Measurements from ENCODE around the gene CDH23.

CDH23 gene

GRCh38 chr10:71397296-71398212 lies 834 bp downstream of the CDH23 start:
- ChIA-PET POLR2A (no interaction called here), CTCF (interaction anchor here (0.5 to 1.0 kb wide), 3 partner anchors 173 to 341 kb away, joined by 3 to 6 read pairs (median 3); no protein-coding TSS in a partner anchor)
- DNase-seq (ENCODE audit: extremely low spot score) = peak; percentile 22
- TF ChIP-seq L3MBTL2 (conservative IDR thresholded peaks at IDR 0.05) (peak; percentile 61; the same call in 1 of the 2 replicates), ZNF384 (IDR thresholded peaks at IDR 0.05) (no peak)

- DNase-seq (ENCODE audit: extremely low spot score) = no peak
- TF ChIP-seq HDGF (IDR thresholded peaks at IDR 0.05; ENCODE audit: borderline replicate concordance) (no peak), BHLHE40 (IDR thresholded peaks at IDR 0.05; ENCODE audit: borderline replicate concordance) (no peak), ARNT (IDR thresholded peaks at IDR 0.05) (no peak), ELF4 (IDR thresholded peaks at IDR 0.05) (no peak), PKNOX1 (IDR thresholded peaks at IDR 0.05) (no peak), CTBP1 (IDR thresholded peaks at IDR 0.05; ENCODE audit: borderline replicate concordance) (no peak), LEF1 (IDR thresholded peaks at IDR 0.05; ENCODE audit: borderline replicate concordance) (no peak), FOXM1 (IDR thresholded peaks at IDR 0.05; ENCODE audit: borderline replicate concordance) (no peak), ZNF384 (IDR thresholded peaks at IDR 0.05) (no peak), SP1 (IDR thresholded peaks at IDR 0.05) (no peak), NFRKB (IDR thresholded peaks at IDR 0.05) (no peak), TARDBP (IDR thresholded peaks at IDR 0.05) (no peak), SUZ12 (IDR thresholded peaks at IDR 0.05) (no peak), FOXK2 (IDR thresholded peaks at IDR 0.05) (no peak), L3MBTL2 (conservative IDR thresholded peaks at IDR 0.05) (no peak), FOXA1 (IDR thresholded peaks at IDR 0.05) (no peak)
- POLR2A ChIA-PET = no interaction called here
- CTCF ChIA-PET = interaction anchor here (1.0 to 1.1 kb wide), 2 partner anchors 15 to 222 kb away, joined by 3 read pairs; no protein-coding TSS in a partner anchor
Measured at GRCh38 chr10:71398976-71399375, 2.3 kb downstream of the CDH23 start.

- no peak for DNase-seq (ENCODE audit: extremely low spot score)
- ChIA-PET POLR2A (no interaction called here), CTCF (no interaction called here)
- TF ChIP-seq FOXA1 (IDR thresholded peaks at IDR 0.05) (no peak), HDGF (IDR thresholded peaks at IDR 0.05; ENCODE audit: borderline replicate concordance) (no peak), CTBP1 (IDR thresholded peaks at IDR 0.05; ENCODE audit: borderline replicate concordance) (no peak), TARDBP (IDR thresholded peaks at IDR 0.05) (no peak), BHLHE40 (IDR thresholded peaks at IDR 0.05; ENCODE audit: borderline replicate concordance) (no peak), FOXM1 (IDR thresholded peaks at IDR 0.05; ENCODE audit: borderline replicate concordance) (no peak), L3MBTL2 (conservative IDR thresholded peaks at IDR 0.05) (no peak), NFRKB (IDR thresholded peaks at IDR 0.05) (no peak), FOXK2 (IDR thresholded peaks at IDR 0.05) (no peak), LEF1 (IDR thresholded peaks at IDR 0.05; ENCODE audit: borderline replicate concordance) (no peak), ELF4 (IDR thresholded peaks at IDR 0.05) (no peak), ARNT (IDR thresholded peaks at IDR 0.05) (no peak)
Measured at GRCh38 chr10:71399946-71400345, 3.2 kb downstream of the CDH23 start.

- ChIA-PET POLR2A (no interaction called here), CTCF (no interaction called here)
- TF ChIP-seq NFRKB (IDR thresholded peaks at IDR 0.05) (no peak), ELF4 (IDR thresholded peaks at IDR 0.05) (no peak), LEF1 (IDR thresholded peaks at IDR 0.05; ENCODE audit: borderline replicate concordance) (no peak), FOXK2 (IDR thresholded peaks at IDR 0.05) (no peak), SUZ12 (IDR thresholded peaks at IDR 0.05) (no peak), BHLHE40 (IDR thresholded peaks at IDR 0.05; ENCODE audit: borderline replicate concordance) (no peak), L3MBTL2 (conservative IDR thresholded peaks at IDR 0.05) (no peak), PKNOX1 (IDR thresholded peaks at IDR 0.05) (no peak), SP1 (IDR thresholded peaks at IDR 0.05) (no peak), ARNT (IDR thresholded peaks at IDR 0.05) (no peak)
- DNase-seq (ENCODE audit: extremely low spot score) = no peak
Measured at GRCh38 chr10:71401056-71401455, 4.3 kb downstream of the CDH23 start.

- POLR2A ChIA-PET = no interaction called here
- CTCF ChIA-PET = interaction anchor here (0.6 kb wide), 1 partner anchor 150 kb away, joined by 3 read pairs; no protein-coding TSS in a partner anchor
- no peak for DNase-seq (ENCODE audit: extremely low spot score)
- TF ChIP-seq FOXA1 (IDR thresholded peaks at IDR 0.05) (no peak), ZNF384 (IDR thresholded peaks at IDR 0.05) (no peak)
Measured at GRCh38 chr10:71402005-71402404, 5.3 kb downstream of the CDH23 start.

GRCh38 chr10:71404503-71405295 lies 8.0 kb downstream of the CDH23 start:
- POLR2A ChIA-PET = no interaction called here
- DNase-seq (ENCODE audit: extremely low spot score) = no peak
- TF ChIP-seq BHLHE40 (IDR thresholded peaks at IDR 0.05; ENCODE audit: borderline replicate concordance) (no peak), FOXK2 (IDR thresholded peaks at IDR 0.05) (no peak), ZNF384 (IDR thresholded peaks at IDR 0.05) (no peak), HDGF (IDR thresholded peaks at IDR 0.05; ENCODE audit: borderline replicate concordance) (no peak), LEF1 (IDR thresholded peaks at IDR 0.05; ENCODE audit: borderline replicate concordance) (no peak)
- CTCF ChIA-PET = no interaction called here

All from HEK293T (cell line).